IPS DF 6.9 (cell line): ENCODE measurements around the gene UGP2.
"Not testable (repeated sequence)": the region's sequence is repeated elsewhere in the genome, so short reads cannot be mapped to it uniquely, and the experiment has no call there.

Source experiments
- DNase-seq: peaks from one replicate; pipeline ENCODE4 v3.0.0-alpha.2; 2013; ENCODE audit warnings: low read depth, low spot score
- H3K27ac ChIP-seq: one replicate; pipeline ENCODE4 v1.5.1; 2013; ENCODE audit warnings: low read length, control low read depth
- H3K27me3 ChIP-seq: 2 replicates; pipeline ENCODE4 v1.6.1; 2013; ENCODE audit warnings: mild to moderate bottlenecking, low read length; ENCODE audit not compliant: control insufficient read depth, insufficient read depth
- H3K36me3 ChIP-seq: 2 replicates; pipeline ENCODE4 v1.6.1; 2013; ENCODE audit warnings: low read length; ENCODE audit not compliant: control insufficient read depth, insufficient read depth
- H3K4me1 ChIP-seq: 2 replicates; pipeline ENCODE4 v1.6.1; 2013; ENCODE audit warnings: low read length; ENCODE audit not compliant: control insufficient read depth, insufficient read depth
- H3K4me3 ChIP-seq: 2 replicates; pipeline ENCODE4 v1.5.1; 2013; ENCODE audit warnings: mild to moderate bottlenecking, low read length
- H3K9me3 ChIP-seq: 2 replicates; pipeline ENCODE4 v1.6.1; 2013; ENCODE audit warnings: low read length, inconsistent platforms; ENCODE audit not compliant: control insufficient read depth, insufficient read depth
- WGBS: extraction: QIAGEN DNeasy Blood & Tissue Kit; methylation state at CpG from one replicate; pipeline ENCODE4 v1.1.7; 2013; ENCODE audit warnings: mixed read lengths, missing lambda C conversion rate; ENCODE audit not compliant: insufficient read length, insufficient coverage; 5-methylcytosine and 5-hydroxymethylcytosine counted together

UGP2 gene

DNA sequence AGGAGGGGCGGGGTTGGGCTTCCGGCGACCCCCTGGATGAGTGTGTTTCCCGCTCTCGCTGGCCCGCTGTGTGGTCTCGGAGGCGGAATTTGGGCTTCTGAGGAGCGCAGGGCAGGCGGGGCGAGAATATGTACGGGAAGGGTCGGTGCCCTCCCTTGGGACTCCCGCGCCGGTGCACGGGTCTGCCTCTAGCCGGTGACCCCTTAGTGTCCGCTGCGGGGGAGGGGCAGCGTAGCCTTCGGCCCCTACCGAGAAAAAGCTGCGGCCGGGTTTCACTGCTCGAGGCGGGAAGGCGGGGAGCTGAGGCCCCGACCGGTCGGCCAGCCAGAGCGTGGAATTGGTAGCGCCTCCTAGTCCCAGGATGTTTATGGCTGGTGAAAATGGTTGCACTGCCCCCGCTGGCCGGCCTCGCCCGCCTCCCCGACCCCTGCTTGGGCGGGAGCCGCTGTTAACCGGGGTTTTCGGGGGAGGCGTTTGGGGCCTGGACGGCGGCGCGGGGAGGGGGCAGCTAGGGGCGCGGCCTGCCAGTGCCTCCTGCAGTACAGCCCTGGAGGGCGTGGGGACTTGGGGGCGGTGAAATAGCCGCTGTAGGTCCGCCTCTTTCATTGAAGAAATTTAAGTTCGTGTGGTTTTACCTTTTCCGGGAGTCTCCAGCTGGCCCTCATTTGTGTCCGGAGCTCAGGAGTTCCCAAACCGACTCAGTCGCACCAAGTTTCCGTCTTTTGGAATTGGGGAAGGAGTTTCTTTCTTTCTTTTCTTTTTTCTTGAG lies at the start of gene UGP2:
TSS of gene UGP2 (plus strand) at position 643 of the 769 bp plus-strand sequence. CDS start 290 bp downstream, outside the sequence.
- no peaks in the 10 kb centered on the region; the same call in 1 of the 2 replicates for H3K4me1 ChIP-seq
- H3K27me3 ChIP-seq, result no peaks in the 10 kb centered on the region
- no peaks in the 10 kb centered on the region for H3K9me3 ChIP-seq
- no peak for DNase-seq
- WGBS, result no CpG with 5 or more reads among the region's 59 CpGs
- H3K4me3 ChIP-seq, result peak within 1 kb of the TSS; percentile 88
- H3K36me3 ChIP-seq, result no peaks in the 10 kb centered on the region
- H3K27ac ChIP-seq, result no peak within 1 kb of the TSS

GRCh38 chr2:63792530-63792929 lies 49.2 kb upstream of the UGP2 start:
- H3K27me3 ChIP-seq, result no peaks in the 10 kb centered on the region
- H3K27ac ChIP-seq, result no peak overlapping the region
- WGBS, result no CpG with 5 or more reads among the region's 1 CpG
- H3K4me3 ChIP-seq, result no peak overlapping the region
- DNase-seq, result no peak
- H3K4me1 ChIP-seq, result no peaks in the 10 kb centered on the region
- H3K9me3 ChIP-seq, result no peaks in the 10 kb centered on the region
- H3K36me3 ChIP-seq, result no peaks in the 10 kb centered on the region

DNA sequence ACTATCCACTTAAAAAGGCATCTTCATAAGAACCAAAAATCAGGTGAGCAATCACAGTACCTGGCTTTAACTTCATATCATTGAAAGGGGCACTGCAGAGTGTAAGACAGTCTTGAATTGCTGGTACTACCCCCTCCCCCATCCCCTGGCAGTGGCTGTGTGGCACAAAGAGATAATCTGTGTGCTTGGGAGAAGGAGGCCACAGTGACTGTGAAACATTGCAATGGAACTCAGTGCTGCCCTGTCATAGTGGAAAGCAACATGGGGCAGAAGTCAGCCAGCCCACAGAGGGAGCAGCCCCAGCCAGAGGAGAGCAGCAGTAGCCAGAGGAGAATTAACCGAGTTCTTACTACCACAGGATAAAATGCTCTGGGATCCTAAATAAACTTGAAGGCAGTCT lies 45.3 kb upstream of the UGP2 start:
- Histone ChIP-seq H3K4me1 (no peaks in the 10 kb centered on the region), H3K9me3 (no peaks in the 10 kb centered on the region), H3K4me3 (no peak overlapping the region), H3K27me3 (no peaks in the 10 kb centered on the region), H3K27ac (no peak overlapping the region), H3K36me3 (no peaks in the 10 kb centered on the region)
- DNase-seq, result no peak
- WGBS, result no CpG with 5 or more reads among the region's 1 CpG

GRCh38 chr2:63796796-63797195 lies 44.9 kb upstream of the UGP2 start:
- Histone ChIP-seq H3K4me1 (no peaks in the 10 kb centered on the region), H3K27ac (no peak overlapping the region), H3K36me3 (no peaks in the 10 kb centered on the region), H3K4me3 (no peak overlapping the region), H3K27me3 (no peaks in the 10 kb centered on the region), H3K9me3 (no peaks in the 10 kb centered on the region)
- no CpG with 5 or more reads among the region's 3 CpGs for WGBS
- DNase-seq, result no peak

- no peak overlapping the region for H3K4me3 ChIP-seq
- H3K9me3 ChIP-seq, result no peaks in the 10 kb centered on the region
- no CpG with 5 or more reads among the region's 6 CpGs for WGBS
- no peak for DNase-seq
- H3K36me3 ChIP-seq, result no peaks in the 10 kb centered on the region
- no peaks in the 10 kb centered on the region for H3K27me3 ChIP-seq
- H3K4me1 ChIP-seq, result no peaks in the 10 kb centered on the region
- no peak overlapping the region for H3K27ac ChIP-seq
Measured at GRCh38 chr2:63801455-63801854, 40.2 kb upstream of the UGP2 start.

GRCh38 chr2:63805412-63805811 lies 36.3 kb upstream of the UGP2 start:
- Histone ChIP-seq H3K9me3 (no peaks in the 10 kb centered on the region), H3K36me3 (no peaks in the 10 kb centered on the region), H3K4me1 (no peaks in the 10 kb centered on the region), H3K27me3 (no peaks in the 10 kb centered on the region), H3K27ac (no peak overlapping the region), H3K4me3 (no peak overlapping the region)
- DNase-seq, result no peak

GRCh38 chr2:63808036-63808435 lies 33.7 kb upstream of the UGP2 start:
- H3K27me3 ChIP-seq, H3K27ac ChIP-seq: not testable (repeated sequence)

DNA sequence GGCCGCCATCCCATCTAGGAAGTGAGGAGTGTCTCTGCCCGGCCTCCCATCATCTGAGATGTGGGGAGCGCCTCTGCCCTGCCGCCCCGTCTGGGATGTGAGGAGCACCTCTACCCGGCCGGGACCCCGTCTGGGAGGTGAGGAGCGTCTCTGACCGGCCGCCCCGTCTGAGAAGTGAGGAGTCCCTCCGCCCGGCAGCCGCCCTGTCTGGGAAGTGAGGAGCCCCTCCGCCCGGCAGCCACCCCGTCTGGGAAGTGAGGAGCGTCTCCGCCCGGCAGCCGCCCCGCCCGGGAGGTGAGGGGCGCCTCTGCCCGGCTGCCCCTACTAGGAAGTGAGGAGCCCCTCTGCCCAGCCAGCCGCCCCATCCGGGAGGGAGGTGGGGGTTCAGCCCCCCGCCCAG lies 32.8 kb upstream of the UGP2 start:
- H3K27ac ChIP-seq, H3K27me3 ChIP-seq, H3K4me3 ChIP-seq, DNase-seq, H3K9me3 ChIP-seq, H3K36me3 ChIP-seq, H3K4me1 ChIP-seq: not testable (repeated sequence)
- WGBS, result no CpG with 5 or more reads among the region's 29 CpGs

More at GRCh38 chr2:63808036-63808435, 33.7 kb upstream of the UGP2 start:
- DNase-seq, H3K4me3 ChIP-seq, H3K36me3 ChIP-seq, H3K9me3 ChIP-seq, H3K4me1 ChIP-seq: not testable (repeated sequence)
- WGBS, result no CpG with 5 or more reads among the region's 6 CpGs

GRCh38 chr2:63811063-63811462 lies 30.6 kb upstream of the UGP2 start:
- Histone ChIP-seq H3K36me3 (no peaks in the 10 kb centered on the region), H3K4me1 (no peaks in the 10 kb centered on the region), H3K27ac (no peak overlapping the region), H3K27me3 (no peaks in the 10 kb centered on the region), H3K4me3 (no peak overlapping the region), H3K9me3 (no peaks in the 10 kb centered on the region)
- DNase-seq, result no peak
- no CpG with 5 or more reads among the region's 3 CpGs for WGBS

DNA sequence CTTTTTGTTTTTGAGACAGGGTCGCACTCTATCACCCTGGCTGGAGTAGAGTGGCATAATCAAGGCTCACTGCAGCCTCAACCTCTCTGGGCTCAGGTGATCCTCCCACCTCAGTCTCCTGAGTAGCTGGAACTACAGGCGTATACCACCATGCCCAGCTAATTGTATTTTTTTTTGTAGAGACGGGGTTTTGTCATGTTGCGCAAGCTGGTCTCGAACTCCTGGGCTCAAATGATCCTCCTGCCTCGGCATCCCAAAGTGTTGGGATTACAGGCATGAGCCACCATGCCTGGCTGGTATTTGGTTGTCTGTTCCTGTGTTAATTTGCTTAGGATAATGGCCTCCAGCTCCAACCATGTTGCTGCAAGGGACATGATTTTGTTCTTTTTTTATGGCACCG lies 29.8 kb upstream of the UGP2 start:
- not testable (repeated sequence) for DNase-seq

GRCh38 chr2:63814114-63814513 lies 27.6 kb upstream of the UGP2 start:
- Histone ChIP-seq H3K4me3 (no peak overlapping the region), H3K27ac (no peak overlapping the region), H3K27me3 (no peaks in the 10 kb centered on the region), H3K36me3 (no peaks in the 10 kb centered on the region), H3K4me1 (no peaks in the 10 kb centered on the region), H3K9me3 (no peaks in the 10 kb centered on the region)
- no CpG with 5 or more reads among the region's 1 CpG for WGBS
- DNase-seq, result no peak

More for the DNA sequence above, 29.8 kb upstream of the UGP2 start:
- H3K27me3 ChIP-seq, H3K27ac ChIP-seq, H3K4me1 ChIP-seq, H3K9me3 ChIP-seq, H3K4me3 ChIP-seq, H3K36me3 ChIP-seq: not testable (repeated sequence)
- no CpG with 5 or more reads among the region's 7 CpGs for WGBS
